GM08714 (cell line): ENCODE measurements around the gene IL18R1.

Experiments used
- H3K4me3 ChIP-seq: fragments of 200-500 bp; sonication (Bioruptor generic); 2 replicates; pipeline ENCODE4 v1.5.1; 2014; ENCODE audit warnings: mild to moderate bottlenecking, low read length, inconsistent platforms
- ZNF274 ChIP-seq: IDR thresholded peaks from 2 replicates; pipeline ENCODE4 v1.6.1; 2012; ENCODE audit warnings: mild to moderate bottlenecking, low read depth, low read length

The IL18R1 gene

DNA sequence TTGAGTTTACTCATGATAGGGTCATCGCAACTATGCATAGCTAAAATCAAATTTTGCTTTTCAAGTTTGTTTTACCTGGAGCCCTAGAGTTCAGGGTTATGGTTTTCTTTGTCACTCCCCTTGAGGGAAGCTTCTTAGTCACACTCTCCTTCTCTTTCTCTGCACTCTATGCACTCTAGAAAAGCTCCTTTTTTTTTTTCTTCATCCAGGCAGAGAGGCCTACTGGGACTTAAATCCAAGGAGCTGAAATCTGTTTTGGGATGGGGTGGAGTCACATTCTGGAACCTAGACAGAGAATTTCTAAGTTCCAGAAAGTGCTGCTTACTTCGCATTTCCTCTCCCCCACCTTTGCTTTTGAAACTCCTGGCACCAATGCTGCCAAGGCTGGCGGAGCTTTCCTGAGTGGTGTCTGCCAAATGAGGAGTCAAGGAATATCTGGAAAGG is 19.1 kb upstream of the IL18R1 start:
- no peak for TF ChIP-seq ZNF274
- no peak overlapping the region for H3K4me3 ChIP-seq

- H3K4me3 ChIP-seq: no peak overlapping the region
- no peak for TF ChIP-seq ZNF274
Observed at GRCh38 chr2:102337012-102337411, 18.6 kb upstream of the IL18R1 start.

- H3K4me3 ChIP-seq: no peak overlapping the region
- TF ChIP-seq ZNF274: no peak
Observed at GRCh38 chr2:102337481-102338386, 17.9 kb upstream of the IL18R1 start.

DNA sequence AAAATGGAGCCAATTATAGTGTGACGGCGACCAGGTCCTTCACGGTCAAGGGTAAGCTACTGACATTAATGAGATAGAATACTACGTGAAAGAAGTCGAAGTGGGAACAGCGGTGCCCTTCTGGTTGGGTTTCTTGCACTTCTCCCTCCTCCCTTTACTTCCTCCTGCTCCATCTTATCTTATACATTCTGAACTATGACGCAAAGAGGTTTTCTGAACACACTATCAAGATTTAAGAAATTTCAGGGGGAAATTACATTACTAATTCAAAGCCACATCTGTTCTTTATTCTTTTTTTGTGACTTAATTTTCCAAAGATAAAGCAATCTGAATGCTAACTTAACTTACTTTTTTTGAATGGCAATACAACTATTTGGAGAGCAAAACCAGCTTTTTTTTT is 14.8 kb upstream of the IL18R1 start:
- no peak overlapping the region for H3K4me3 ChIP-seq
- no peak for TF ChIP-seq ZNF274

DNA sequence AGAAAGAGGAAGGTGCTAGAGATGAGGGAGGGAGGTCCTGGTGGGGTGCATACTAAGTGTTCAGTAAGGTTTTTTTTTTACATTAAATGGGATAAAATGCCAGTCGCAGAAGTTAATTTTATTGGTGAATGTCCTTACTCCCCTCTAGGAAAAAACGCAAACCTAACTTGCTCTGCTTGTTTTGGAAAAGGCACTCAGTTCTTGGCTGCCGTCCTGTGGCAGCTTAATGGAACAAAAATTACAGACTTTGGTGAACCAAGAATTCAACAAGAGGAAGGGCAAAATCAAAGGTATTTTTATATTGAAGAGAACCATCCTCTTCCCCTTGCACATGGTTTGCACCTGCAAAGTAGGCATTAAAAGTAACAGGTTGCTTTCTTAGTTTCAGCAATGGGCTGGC is 12.7 kb upstream of the IL18R1 start:
- no peak for TF ChIP-seq ZNF274
- H3K4me3 ChIP-seq: no peak overlapping the region

- no peak for TF ChIP-seq ZNF274
- no peak overlapping the region for H3K4me3 ChIP-seq
Observed at GRCh38 chr2:102344397-102344796, 11.2 kb upstream of the IL18R1 start.

DNA sequence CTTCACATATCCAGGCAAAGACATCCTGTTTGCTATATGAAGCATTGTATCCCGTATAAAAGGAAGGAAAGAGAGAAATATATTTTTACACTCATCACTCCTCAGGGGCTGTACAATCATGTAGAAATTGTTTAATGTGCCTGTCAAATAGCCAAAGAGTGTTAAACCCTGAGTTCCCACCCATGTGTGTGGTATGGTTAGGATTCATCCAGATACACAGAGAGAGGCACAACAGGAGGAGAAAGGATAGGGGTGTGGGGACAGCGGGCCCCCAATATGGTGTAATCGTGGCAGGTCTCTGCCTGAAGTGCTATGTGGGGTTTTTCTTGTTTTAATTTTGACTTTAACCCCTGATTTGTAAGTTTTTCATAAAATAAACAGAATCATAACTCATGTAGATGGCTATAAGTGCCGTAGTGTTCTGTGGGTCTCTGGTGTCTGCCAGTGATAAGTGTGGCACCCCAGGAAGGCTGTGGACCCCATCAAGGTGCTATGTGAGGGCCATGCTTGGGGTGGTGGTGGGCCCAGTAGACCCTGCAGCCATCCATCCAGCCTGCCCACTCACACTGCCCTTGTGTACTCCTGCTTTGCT is 10.2 kb upstream of the IL18R1 start:
- no peak overlapping the region for H3K4me3 ChIP-seq
- no peak for TF ChIP-seq ZNF274

GRCh38 chr2:102346381-102347130 is 9.0 kb upstream of the IL18R1 start:
- TF ChIP-seq ZNF274: no peak
- H3K4me3 ChIP-seq: no peak overlapping the region

DNA sequence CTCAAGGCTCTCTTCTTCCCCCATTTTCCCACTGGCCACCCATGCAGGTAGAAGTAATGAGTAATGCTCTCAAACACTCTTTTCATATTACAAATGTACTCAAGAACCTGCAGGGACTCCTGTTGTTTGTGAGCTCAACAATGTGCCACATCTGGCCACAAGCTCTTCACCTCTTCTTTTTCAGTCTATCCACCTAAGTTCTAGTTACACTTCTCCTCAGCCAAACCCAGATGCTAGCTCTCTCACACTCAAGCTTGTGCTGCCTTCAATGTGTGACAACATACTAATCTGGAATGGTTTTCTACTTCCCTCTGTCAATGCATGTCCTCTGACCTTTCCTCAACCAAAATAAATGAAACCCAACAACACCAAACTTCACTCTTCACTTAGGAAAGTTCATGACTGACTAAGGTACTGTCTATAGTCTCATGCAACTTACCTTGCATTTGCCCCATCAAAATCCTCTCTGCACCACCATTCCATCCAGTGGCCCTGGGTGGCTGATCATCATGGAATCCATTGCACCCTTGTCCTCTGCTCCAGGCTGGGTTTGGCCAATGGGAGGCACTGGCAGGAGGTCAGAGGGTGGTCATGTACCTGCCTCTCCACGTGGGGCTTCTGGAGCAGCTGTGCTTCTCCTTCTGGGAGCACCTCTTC is 5.3 kb upstream of the IL18R1 start:
- TF ChIP-seq ZNF274: no peak
- H3K4me3 ChIP-seq: no peak overlapping the region

DNA sequence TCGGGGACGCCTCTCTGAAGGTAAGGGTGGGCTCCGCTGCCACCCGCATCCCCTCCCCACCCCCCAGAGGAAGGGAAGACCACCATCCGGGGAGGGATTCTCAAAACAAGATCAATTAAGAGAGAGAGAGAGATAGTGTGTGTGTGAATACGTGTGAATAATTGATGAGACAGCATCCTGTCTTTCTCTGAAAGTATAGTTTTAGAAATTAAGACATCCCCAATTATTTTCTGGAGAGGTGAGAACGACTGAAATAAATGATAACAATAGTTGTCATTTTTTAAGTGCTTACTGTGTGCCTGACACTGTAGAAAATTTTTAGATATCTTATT is 751 bp downstream of the IL18R1 start:
- H3K4me3 ChIP-seq: peak overlapping the region; percentile 87
- no peak for TF ChIP-seq ZNF274

- no peak for TF ChIP-seq ZNF274
- H3K4me3 ChIP-seq: peak overlapping the region; percentile 87
Observed at GRCh38 chr2:102356741-102357140, 1.1 kb downstream of the IL18R1 start.

DNA sequence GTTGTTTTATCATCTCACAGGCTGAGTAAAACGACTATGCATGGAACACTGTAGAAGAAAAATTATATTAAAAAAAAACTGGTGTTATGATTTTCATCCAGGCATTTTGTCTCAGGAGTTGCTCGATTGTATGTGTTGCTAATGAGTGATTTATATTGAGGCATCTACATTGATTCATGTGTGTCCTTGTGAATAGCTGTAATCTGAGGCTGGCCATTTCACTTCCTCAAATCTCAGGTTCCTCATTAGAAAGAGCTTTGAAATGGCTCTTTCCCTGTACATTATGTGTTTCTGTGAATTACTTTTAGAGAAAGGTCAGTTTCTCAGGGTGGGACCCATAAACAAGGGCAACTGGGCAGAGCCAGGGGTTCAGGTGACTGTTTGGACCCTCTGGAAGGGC is 2.3 kb downstream of the IL18R1 start:
- no peak for TF ChIP-seq ZNF274
- H3K4me3 ChIP-seq: peak overlapping the region; percentile 87

DNA sequence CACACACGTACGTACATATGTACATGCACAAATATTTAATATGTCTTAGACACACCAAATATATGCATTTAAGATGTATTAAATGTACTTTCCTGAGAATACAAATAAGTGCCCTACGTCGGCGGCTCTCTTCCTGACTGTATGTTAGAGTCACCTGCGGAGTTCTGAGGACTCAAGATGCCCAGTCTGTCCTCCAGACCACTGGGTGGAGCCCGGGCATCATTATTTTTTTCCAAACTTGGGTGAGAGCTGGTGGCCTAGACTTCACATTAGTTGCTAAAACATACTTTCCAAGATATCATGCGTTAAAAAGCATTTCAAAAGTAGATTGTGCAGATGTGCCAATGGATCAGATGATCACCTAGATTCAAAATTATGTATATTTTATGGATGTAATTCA is 2.9 kb downstream of the IL18R1 start:
- H3K4me3 ChIP-seq: peak overlapping the region; percentile 87
- TF ChIP-seq ZNF274: no peak

GRCh38 chr2:102359527-102359926 is 3.9 kb downstream of the IL18R1 start:
- TF ChIP-seq ZNF274: no peak
- no peak overlapping the region; the same call in 1 of the 2 replicates for H3K4me3 ChIP-seq
